H9 (cell line): ENCODE measurements around the gene MTERF4. TPM values are rescaled to one million over a fixed set of nuclear protein-coding genes. Genes with fewer than 3 reads are reported as not detected.

Experiments
- DNase-seq: peaks from one replicate; pipeline ENCODE4 v3.0.0-alpha.2; 2017
- H2AFZ ChIP-seq: one replicate; pipeline ENCODE4 v1.6.1; 2013; ENCODE audit warnings: mild to moderate bottlenecking, low read length, control low read depth, moderate library complexity
- H2AK5ac ChIP-seq: 2 replicates; pipeline ENCODE4 v1.6.1; 2013; ENCODE audit warnings: low read length, control low read depth, mixed read lengths; ENCODE audit not compliant: insufficient read length
- H2BK120ac ChIP-seq: one replicate; pipeline ENCODE4 v1.6.1; 2013; ENCODE audit warnings: low read depth, mild to moderate bottlenecking, low read length, control low read depth, inconsistent platforms; ENCODE audit not compliant: poor library complexity, severe bottlenecking
- H2BK12ac ChIP-seq: 2 replicates; pipeline ENCODE4 v1.6.1; 2013; ENCODE audit warnings: low read length, control low read depth, mixed read lengths, low read depth; ENCODE audit not compliant: insufficient read length
- H2BK15ac ChIP-seq: 2 replicates; pipeline ENCODE4 v1.6.1; 2013; ENCODE audit warnings: low read depth, low read length, control low read depth
- H2BK20ac ChIP-seq: one replicate; pipeline ENCODE4 v1.6.1; 2013; ENCODE audit warnings: low read depth, mild to moderate bottlenecking, low read length, control low read depth, inconsistent platforms; ENCODE audit not compliant: poor library complexity, severe bottlenecking
- H2BK5ac ChIP-seq: 2 replicates; pipeline ENCODE4 v1.6.1; 2013; ENCODE audit warnings: low read length, control low read depth, mixed read lengths; ENCODE audit not compliant: insufficient read length
- H3K14ac ChIP-seq: 2 replicates; pipeline ENCODE4 v1.6.1; 2013; ENCODE audit warnings: low read length, control low read depth; ENCODE audit not compliant: insufficient read depth
- H3K18ac ChIP-seq: 2 replicates; pipeline ENCODE4 v1.6.1; 2013; ENCODE audit warnings: low read depth, mild to moderate bottlenecking, mixed read lengths, low read length, control low read depth; ENCODE audit not compliant: insufficient read length
- H3K23ac ChIP-seq: 2 replicates; pipeline ENCODE4 v1.6.1; 2013; ENCODE audit warnings: low read length, control low read depth, mixed read lengths, low read depth; ENCODE audit not compliant: insufficient read length
- H3K23me2 ChIP-seq: 2 replicates; pipeline ENCODE4 v1.6.1; 2013; ENCODE audit warnings: low read depth, mild to moderate bottlenecking, mixed read lengths, low read length, control low read depth; ENCODE audit not compliant: insufficient read length, poor library complexity, severe bottlenecking
- H3K27ac ChIP-seq: 2 replicates; pipeline ENCODE4 v1.5.1; 2013; ENCODE audit warnings: low read length, control low read depth, mixed read lengths, low read depth; ENCODE audit not compliant: insufficient read length
- H3K27me3 ChIP-seq: 2 replicates; pipeline ENCODE4 v1.6.1; 2013; ENCODE audit warnings: low read length, control low read depth, inconsistent platforms; ENCODE audit not compliant: insufficient read depth
- H3K4ac ChIP-seq: 2 replicates; pipeline ENCODE4 v1.6.1; 2013; ENCODE audit warnings: low read depth, mild to moderate bottlenecking, control low read depth, inconsistent platforms, low read length, moderate library complexity
- H3K4me1 ChIP-seq: 2 replicates; pipeline ENCODE4 v1.6.1; 2013; ENCODE audit warnings: low read length, control low read depth, inconsistent platforms; ENCODE audit not compliant: insufficient read depth
- H3K4me2 ChIP-seq: 2 replicates; pipeline ENCODE4 v1.6.1; 2013; ENCODE audit warnings: low read length, control low read depth, mixed read lengths; ENCODE audit not compliant: insufficient read length, insufficient read depth
- H3K56ac ChIP-seq: 2 replicates; pipeline ENCODE4 v1.6.1; 2013; ENCODE audit warnings: low read depth, mild to moderate bottlenecking, mixed read lengths, low read length, control low read depth; ENCODE audit not compliant: insufficient read length
- H3K79me1 ChIP-seq: 2 replicates; pipeline ENCODE4 v1.6.1; 2013; ENCODE audit warnings: low read depth, mild to moderate bottlenecking, moderate library complexity, low read length, control low read depth, inconsistent platforms; ENCODE audit not compliant: insufficient read depth, poor library complexity, severe bottlenecking
- H3K79me2 ChIP-seq: 2 replicates; pipeline ENCODE4 v1.6.1; 2013; ENCODE audit warnings: low read length, control low read depth, inconsistent platforms; ENCODE audit not compliant: insufficient read depth
- H3K9ac ChIP-seq: 2 replicates; pipeline ENCODE4 v1.6.1; 2013; ENCODE audit warnings: low read length, control low read depth, mixed read lengths; ENCODE audit not compliant: insufficient read length; ENCODE audit errors: extremely low read depth
- H3K9me3 ChIP-seq: one replicate; pipeline ENCODE4 v1.6.1; 2013; ENCODE audit warnings: low read depth, low read length, inconsistent platforms; ENCODE audit not compliant: control insufficient read depth
- H3T11ph ChIP-seq: one replicate; pipeline ENCODE4 v1.6.1; 2013; ENCODE audit warnings: mild to moderate bottlenecking, low read length, control low read depth, inconsistent platforms
- H4K20me1 ChIP-seq: one replicate; pipeline ENCODE4 v1.6.1; 2013; ENCODE audit not compliant: control insufficient read depth, insufficient read length, insufficient read depth
- H4K5ac ChIP-seq: 2 replicates; pipeline ENCODE4 v1.6.1; 2013; ENCODE audit warnings: low read depth, mild to moderate bottlenecking, mixed read lengths, low read length, control low read depth; ENCODE audit not compliant: insufficient read length
- H4K8ac ChIP-seq: replicated peaks from 2 replicates; pipeline ENCODE4 v1.6.1; 2013; ENCODE audit warnings: low read length, control low read depth, mixed read lengths, low read depth; ENCODE audit not compliant: insufficient read length
- H4K91ac ChIP-seq: 2 replicates; pipeline ENCODE4 v1.6.1; 2013; ENCODE audit warnings: low read depth, mild to moderate bottlenecking, moderate library complexity, mixed read lengths, low read length, control low read depth; ENCODE audit not compliant: insufficient read length
- H3K27ac Mint-ChIP-seq, 3 experiments: 2 replicates in 2 of 3; 3 replicates in 1 of 3; pipeline ENCODE4 v1.8.0; 2020 to 2021; ENCODE audit warnings: mixed read lengths in 3 of 3, mild to moderate bottlenecking in 1 of 3, moderate library complexity in 1 of 3
- H3K27me3 Mint-ChIP-seq: 2 replicates; pipeline ENCODE4 v1.8.0; 2021; ENCODE audit warnings: low read depth, mild to moderate bottlenecking, moderate library complexity, mixed read lengths
- H3K36me3 Mint-ChIP-seq, 3 experiments: 2 replicates in 2 of 3; 3 replicates in 1 of 3; pipeline ENCODE4 v1.8.0; 2020 to 2021; ENCODE audit warnings: low read depth in 3 of 3, mixed read lengths in 3 of 3; ENCODE audit not compliant: insufficient read depth in 1 of 3
- H3K4me1 Mint-ChIP-seq, 2 experiments: 2 replicates each; pipeline ENCODE4 v1.8.0; 2020; ENCODE audit warnings: mixed read lengths in 2 of 2
- H3K4me3 Mint-ChIP-seq, 2 experiments: 2 replicates in 1 of 2; 3 replicates in 1 of 2; pipeline ENCODE4 v1.8.0; 2020 to 2021; ENCODE audit warnings: mild to moderate bottlenecking in 2 of 2, mixed read lengths in 2 of 2, moderate library complexity in 1 of 2
- H3K9me3 Mint-ChIP-seq, 2 experiments: 2 replicates in 1 of 2; 3 replicates in 1 of 2; pipeline ENCODE4 v1.8.0; 2020; ENCODE audit warnings: mild to moderate bottlenecking in 2 of 2, mixed read lengths in 2 of 2, moderate library complexity in 1 of 2
- WGBS: extraction: QIAGEN DNeasy Blood & Tissue Kit; methylation state at CpG from one replicate; pipeline ENCODE4 v1.1.7; 2013; ENCODE audit warnings: missing lambda C conversion rate, low lambda C conversion rate, mixed read lengths; ENCODE audit not compliant: insufficient read length; ENCODE audit errors: extremely low coverage; 5-methylcytosine and 5-hydroxymethylcytosine counted together
- total RNA-seq: library from RNA; stranded (reverse); gene quantifications from 2 replicates; pipeline ENCODE4 v1.2.1, GENCODE V29; 2021
- TF ChIP-seq, protein P1 (sequence below): fragments of 200-600 bp; sonication (generic); conservative IDR thresholded peaks from 3 replicates; pipeline ENCODE4 v1.8.0; 2021; ENCODE audit warnings: antibody characterized with exemption, mild to moderate bottlenecking

The MTERF4 gene
- total RNA-seq, 1 experiment from 2014 or later, result 35.0 TPM

DNA sequence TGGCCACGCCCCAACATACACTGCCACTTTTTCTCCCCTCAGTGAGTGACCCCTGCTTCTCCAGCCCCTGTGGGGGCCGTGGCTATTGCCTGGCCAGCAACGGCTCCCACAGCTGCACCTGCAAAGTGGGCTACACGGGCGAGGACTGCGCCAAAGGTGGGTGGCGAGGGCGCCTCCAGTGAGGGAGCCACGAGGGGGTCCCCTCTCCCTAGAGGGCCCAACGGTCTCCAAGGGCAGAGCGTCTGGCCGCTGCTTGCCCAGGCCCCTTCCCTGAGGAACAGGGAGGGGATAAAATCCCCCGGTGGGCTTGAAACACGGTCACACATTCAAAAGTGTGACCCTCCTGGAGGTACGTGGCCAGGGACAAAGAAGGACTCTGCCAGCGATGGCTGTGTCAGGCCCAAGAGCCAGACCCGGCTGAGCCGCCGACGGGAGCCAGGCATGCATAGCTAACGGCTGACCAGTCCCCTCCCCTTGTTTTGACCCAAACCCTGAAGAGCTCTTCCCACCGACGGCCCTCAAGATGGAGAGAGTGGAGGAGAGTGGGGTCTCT is 37.2 kb downstream of the MTERF4 start:
- Histone ChIP-seq H2BK12ac (no peak overlapping the region), H3K4ac (no peak overlapping the region), H2BK20ac (no peak overlapping the region), H4K8ac (no peak overlapping the region), H4K91ac (no peak overlapping the region), H2BK5ac (no peak overlapping the region), H3K56ac (no peak overlapping the region), H3K23ac (no peak overlapping the region), H3K18ac (no peak overlapping the region), H4K20me1 (no peaks in the 10 kb centered on the region), H2BK120ac (no peak overlapping the region), H2BK15ac (no peak overlapping the region), H2AK5ac (no peak overlapping the region), H3K4me2 (no peak overlapping the region), H4K5ac (no peak overlapping the region), H3K23me2 (no peaks in the 10 kb centered on the region), H3K14ac (no peak overlapping the region), H3K4me1 (no peaks in the 10 kb centered on the region), H3T11ph (no peak overlapping the region), H3K9ac (no peak overlapping the region), H3K9me3 (no peaks in the 10 kb centered on the region), H3K79me2 (no peaks in the 10 kb centered on the region), H3K27me3 (no peaks in the 10 kb centered on the region), H2AFZ (no peak overlapping the region), H3K27ac (no peak overlapping the region), H3K79me1 (no peaks in the 10 kb centered on the region)
- Mint-ChIP-seq H3K27ac (no peak overlapping the region), H3K27me3 (no peaks in the 10 kb centered on the region; the same call in 1 of the 2 replicates), H3K36me3 (no peaks in the 10 kb centered on the region), H3K9me3 (no peaks in the 10 kb centered on the region), H3K4me1 (peaks cover 0 to 7% of the 10 kb centered on the region in 2 experiments; a peak in 3 of 4 replicates), H3K4me3 (no peak overlapping the region)
- no CpG with 5 or more reads among the region's 23 CpGs for WGBS
- TF ChIP-seq, protein P1, sequence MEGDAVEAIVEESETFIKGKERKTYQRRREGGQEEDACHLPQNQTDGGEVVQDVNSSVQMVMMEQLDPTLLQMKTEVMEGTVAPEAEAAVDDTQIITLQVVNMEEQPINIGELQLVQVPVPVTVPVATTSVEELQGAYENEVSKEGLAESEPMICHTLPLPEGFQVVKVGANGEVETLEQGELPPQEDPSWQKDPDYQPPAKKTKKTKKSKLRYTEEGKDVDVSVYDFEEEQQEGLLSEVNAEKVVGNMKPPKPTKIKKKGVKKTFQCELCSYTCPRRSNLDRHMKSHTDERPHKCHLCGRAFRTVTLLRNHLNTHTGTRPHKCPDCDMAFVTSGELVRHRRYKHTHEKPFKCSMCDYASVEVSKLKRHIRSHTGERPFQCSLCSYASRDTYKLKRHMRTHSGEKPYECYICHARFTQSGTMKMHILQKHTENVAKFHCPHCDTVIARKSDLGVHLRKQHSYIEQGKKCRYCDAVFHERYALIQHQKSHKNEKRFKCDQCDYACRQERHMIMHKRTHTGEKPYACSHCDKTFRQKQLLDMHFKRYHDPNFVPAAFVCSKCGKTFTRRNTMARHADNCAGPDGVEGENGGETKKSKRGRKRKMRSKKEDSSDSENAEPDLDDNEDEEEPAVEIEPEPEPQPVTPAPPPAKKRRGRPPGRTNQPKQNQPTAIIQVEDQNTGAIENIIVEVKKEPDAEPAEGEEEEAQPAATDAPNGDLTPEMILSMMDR, result no peak
- DNase-seq, result no peak
